CD4-positive, alpha-beta T cell (primary cell): Measurements from ENCODE around the gene CCDC157. TPM values are rescaled to one million over a fixed set of nuclear protein-coding genes. Genes with fewer than 3 reads are reported as not detected.

Experiments used
- ATAC-seq: fragments of 200-7000 bp; cut with Tn5 transposase; one replicate; pipeline ENCODE4 v1.10.0; 2022; ENCODE audit warnings: mild to moderate bottlenecking; ENCODE audit not compliant: poor library complexity
- CTCF ChIA-PET: fragments of 350-600 bp; sonication (Branson Sonifier 250); formaldehyde crosslinking; loops from one replicate; lab custom pipeline; 2021; ENCODE audit warnings: antibody characterized with exemption, inconsistent platforms; lab: Charles Lee
- POLR2A ChIA-PET: fragments of 350-600 bp; sonication (Branson Sonifier 250); formaldehyde crosslinking; loops from one replicate; lab custom pipeline; 2021; ENCODE audit warnings: antibody characterized with exemption, inconsistent platforms; lab: Charles Lee
- DNase-seq, 14 experiments: peaks; one replicate each; pipeline ENCODE4 v3.0.0-alpha.2; 2013 to 2020; ENCODE audit warnings: mixed read lengths in 2 of 14
- H3K27ac ChIP-seq, 2 donors: one replicate each; pipeline versions ENCODE4 v1.5.1 to v1.7.0; 2013; ENCODE audit warnings: low read length in 2 of 2, low read depth in 1 of 2, mild to moderate bottlenecking in 1 of 2
- H3K27me3 ChIP-seq, 2 experiments: 1 replicate in 1 of 2; 2 replicates in 1 of 2; pipeline versions ENCODE4 v1.6.1 to v1.7.0; 2013; ENCODE audit warnings: low read length in 2 of 2, control low read depth in 1 of 2, mild to moderate bottlenecking in 1 of 2, moderate library complexity in 1 of 2; ENCODE audit not compliant: insufficient read depth in 2 of 2, control insufficient read depth in 1 of 2
- H3K36me3 ChIP-seq: one replicate; pipeline ENCODE4 v1.6.1; 2013; ENCODE audit warnings: low read length, control low read depth; ENCODE audit not compliant: insufficient read depth
- H3K4me1 ChIP-seq: one replicate; pipeline ENCODE4 v1.6.1; 2013; ENCODE audit warnings: low read length, control low read depth; ENCODE audit not compliant: insufficient read depth
- H3K4me3 ChIP-seq: one replicate; pipeline ENCODE4 v1.5.1; 2013; ENCODE audit warnings: mild to moderate bottlenecking, low read length, moderate library complexity
- H3K9me3 ChIP-seq, 2 experiments: 1 replicate in 1 of 2; 2 replicates in 1 of 2; pipeline versions ENCODE4 v1.6.1 to v1.7.0; 2013; ENCODE audit warnings: low read length in 2 of 2, mild to moderate bottlenecking in 2 of 2, control low read depth in 1 of 2, moderate library complexity in 1 of 2; ENCODE audit not compliant: control insufficient read depth in 1 of 2, insufficient read depth in 1 of 2
- H3K27ac Mint-ChIP-seq: one replicate; pipeline ENCODE4 v1.8.0; 2020; ENCODE audit warnings: mixed read lengths
- H3K27me3 Mint-ChIP-seq: one replicate; pipeline ENCODE4 v1.8.0; 2021; ENCODE audit warnings: mixed read lengths
- H3K36me3 Mint-ChIP-seq: one replicate; pipeline ENCODE4 v1.8.0; 2021; ENCODE audit warnings: low read depth, mixed read lengths
- H3K4me1 Mint-ChIP-seq: one replicate; pipeline ENCODE4 v1.8.0; 2021; ENCODE audit warnings: low read depth, mixed read lengths
- H3K4me3 Mint-ChIP-seq: one replicate; pipeline ENCODE4 v1.8.0; 2020; ENCODE audit warnings: mild to moderate bottlenecking, mixed read lengths
- H3K9me3 Mint-ChIP-seq: one replicate; pipeline ENCODE4 v1.8.0; 2020; ENCODE audit warnings: mixed read lengths
- CTCF ChIP-seq: fragments of 200-600 bp; IDR thresholded peaks from one replicate; pipeline ENCODE4 v1.8.0; 2022; ENCODE audit warnings: antibody characterized with exemption, mild to moderate bottlenecking
- intact Hi-C, 2 experiments: fragments of 100-400 bp; cut with DNase I in 1 of 2; cut with micrococcal nuclease in 1 of 2; formaldehyde crosslinking; loops; one replicate each; pipeline versions ENCODE4 v1.15.1 to v1.9.0; 2023 to 2025; cut with DNase I, micrococcal nuclease
- total RNA-seq, 174 experiments: library from RNA in 2 of 174; stranded (reverse) in 2 of 174; gene quantifications; one replicate each; pipeline ENCODE4 v1.2.3 and lab custom pipeline; 2021 to 2026

CCDC157 gene
- total RNA-seq, 2 experiments from 2014 or later = 8.3 to 10.1 TPM

- H3K9me3 Mint-ChIP-seq = no peaks in the 10 kb centered on the region
- Histone ChIP-seq H3K9me3 (no peaks in the 10 kb centered on the region), H3K27me3 (no peaks in the 10 kb centered on the region), H3K36me3 (peaks cover 13% of the 10 kb centered on the region), H3K27ac (peak overlapping the region; percentile 62 to 86), H3K4me1 (peaks cover 97% of the 10 kb centered on the region), H3K4me3 (no peak overlapping the region)
- ChIA-PET CTCF (interaction anchor here (1.2 to 7.9 kb wide), 4 partner anchors 16 to 18 kb away, joined by 4 to 59 read pairs (median 4); partner anchors contain the start of genes CASTOR1 and TBC1D10A), POLR2A (interaction anchor here (4.2 to 11.8 kb wide), 3 partner anchors 16 to 48 kb away, joined by 47 to 290 read pairs (median 268); partner anchors contain the start of genes CASTOR1, CCDC157, SF3A1 and TBC1D10A)
- no peak for TF ChIP-seq CTCF
- peaks cover 29% of the 10 kb centered on the region for H3K36me3 Mint-ChIP-seq
- H3K27me3 Mint-ChIP-seq = no peaks in the 10 kb centered on the region
- H3K4me1 Mint-ChIP-seq = peaks cover 97% of the 10 kb centered on the region
- peak overlapping the region; percentile 81 for H3K4me3 Mint-ChIP-seq
- intact Hi-C loops = loop anchor here in 1 of 2 experiments (5.0 kb wide), 1 partner anchor 129 kb away; no protein-coding TSS in a partner anchor
- ATAC-seq (no peak), DNase-seq (no peak)
- peak overlapping the region; percentile 83 for H3K27ac Mint-ChIP-seq
These were observed 48.7 kb upstream of the CCDC157 start for GRCh38 chr22:30308093-30308492.

GRCh38 chr22:30308518-30309230, 48.1 kb upstream of the CCDC157 start:
- peak overlapping the region; percentile 83 for H3K27ac Mint-ChIP-seq
- Histone ChIP-seq H3K4me1 (peaks cover 95% of the 10 kb centered on the region), H3K27ac (peak overlapping the region; percentile 62 to 86), H3K9me3 (no peaks in the 10 kb centered on the region), H3K27me3 (no peaks in the 10 kb centered on the region), H3K4me3 (no peak overlapping the region), H3K36me3 (peaks cover 8% of the 10 kb centered on the region)
- intact Hi-C loops = loop anchor here in 1 of 2 experiments (5.0 kb wide), 1 partner anchor 129 kb away; no protein-coding TSS in a partner anchor
- no peak for TF ChIP-seq CTCF
- no peaks in the 10 kb centered on the region for H3K27me3 Mint-ChIP-seq
- ChIA-PET CTCF (interaction anchor here (1.2 to 1.6 kb wide), 2 partner anchors 18 to 19 kb away, joined by 4 read pairs; partner anchors contain the start of genes CASTOR1 and TBC1D10A), POLR2A (interaction anchor here (11.1 to 11.8 kb wide), 2 partner anchors 15 to 17 kb away, joined by 268 to 290 read pairs; partner anchors contain the start of genes CASTOR1 and TBC1D10A)
- peaks cover 94% of the 10 kb centered on the region for H3K4me1 Mint-ChIP-seq
- peak in 4 of 14 experiments; percentile 38 to 59 (median 46) for DNase-seq
- ATAC-seq = no peak
- H3K4me3 Mint-ChIP-seq = peak overlapping the region; percentile 81
- H3K36me3 Mint-ChIP-seq = peaks cover 24% of the 10 kb centered on the region
- H3K9me3 Mint-ChIP-seq = no peaks in the 10 kb centered on the region

GRCh38 chr22:30309951-30310741, 46.7 kb upstream of the CCDC157 start:
- peaks cover 5% of the 10 kb centered on the region for H3K36me3 ChIP-seq
- H3K4me3 Mint-ChIP-seq = peak overlapping the region; percentile 76
- H3K27me3 ChIP-seq = no peaks in the 10 kb centered on the region
- H3K4me1 ChIP-seq = peaks cover 95% of the 10 kb centered on the region
- ATAC-seq (peak; percentile 50), DNase-seq (peak in 4 of 14 experiments; percentile 45 to 68 (median 65))
- CTCF ChIA-PET = interaction anchor here (0.6 to 0.9 kb wide), 2 partner anchors 13 to 22 kb away, joined by 3 to 8 read pairs; no protein-coding TSS in a partner anchor
- H3K27me3 Mint-ChIP-seq = no peaks in the 10 kb centered on the region
- peak overlapping the region; percentile 83 for H3K27ac Mint-ChIP-seq
- peaks cover 18% of the 10 kb centered on the region for H3K36me3 Mint-ChIP-seq
- POLR2A ChIA-PET = interaction anchor here (1.5 to 11.8 kb wide), 4 partner anchors 13 to 113 kb away, joined by 7 to 290 read pairs (median 138); partner anchors contain the start of genes CASTOR1, CCDC157, SF3A1 and TBC1D10A
- TF ChIP-seq CTCF = no peak
- no peak overlapping the region for H3K4me3 ChIP-seq
- intact Hi-C loops = loop anchor here (2.0 to 5.0 kb wide), 2 partner anchors 15 to 127 kb away; no protein-coding TSS in a partner anchor
- peak overlapping the region; percentile 62 to 86 for H3K27ac ChIP-seq
- H3K9me3 ChIP-seq = no peaks in the 10 kb centered on the region
- H3K9me3 Mint-ChIP-seq = no peaks in the 10 kb centered on the region
- peaks cover 94% of the 10 kb centered on the region for H3K4me1 Mint-ChIP-seq
